Karpas-422 (cell line): ENCODE results near the gene CCSER2. TPM values are rescaled to one million over a fixed set of nuclear protein-coding genes. Genes with fewer than 3 reads are reported as not detected.
"Not testable (repeated sequence)": the region's sequence is repeated elsewhere in the genome, so short reads cannot be mapped to it uniquely, and the experiment has no call there.

ENCODE experiments used
- DNase-seq: peaks from one replicate; pipeline ENCODE4 v3.0.0-alpha.2; 2015
- H2AFZ ChIP-seq: fragments of 200-600 bp; sonication (generic); 2 replicates; pipeline ENCODE4 v1.6.1; 2014; ENCODE audit warnings: antibody characterized with exemption, low read length, mixed read lengths
- H3K27ac ChIP-seq: fragments of 200-600 bp; sonication (generic); 2 replicates; pipeline ENCODE4 v1.5.1; 2014; ENCODE audit warnings: mild to moderate bottlenecking, low read length, moderate library complexity
- H3K27me3 ChIP-seq: fragments of 200-600 bp; sonication (generic); 2 replicates; pipeline ENCODE4 v1.6.1; 2014; ENCODE audit warnings: low read length, mixed read lengths
- H3K36me3 ChIP-seq: fragments of 200-600 bp; sonication (generic); 2 replicates; pipeline ENCODE4 v1.6.1; 2014; ENCODE audit warnings: low read length, mixed read lengths; ENCODE audit not compliant: insufficient read depth
- H3K4me1 ChIP-seq: fragments of 200-600 bp; sonication (generic); 2 replicates; pipeline ENCODE4 v1.6.1; 2014; ENCODE audit warnings: mild to moderate bottlenecking, low read length, mixed read lengths
- H3K4me2 ChIP-seq: fragments of 200-600 bp; sonication (generic); 2 replicates; pipeline ENCODE4 v1.6.1; 2014; ENCODE audit warnings: low read length, low read depth, mild to moderate bottlenecking; ENCODE audit not compliant: poor library complexity, severe bottlenecking
- H3K4me3 ChIP-seq: fragments of 200-600 bp; sonication (generic); 2 replicates; pipeline ENCODE4 v1.5.1; 2014; ENCODE audit warnings: mild to moderate bottlenecking, antibody characterized with exemption, low read length, mixed read lengths
- H3K79me2 ChIP-seq: fragments of 200-600 bp; sonication (generic); 2 replicates; pipeline ENCODE4 v1.6.1; 2014; ENCODE audit warnings: mild to moderate bottlenecking, low read length, mixed read lengths
- H3K9ac ChIP-seq: fragments of 200-600 bp; sonication (generic); 2 replicates; pipeline ENCODE4 v1.6.0; 2014; ENCODE audit warnings: low read length
- H3K9me2 ChIP-seq: fragments of 200-600 bp; sonication (generic), shearing (Covaris generic); replicated peaks from 2 replicates; pipeline ENCODE4 v1.6.0; 2014; ENCODE audit warnings: mild to moderate bottlenecking, low read length, moderate library complexity; ENCODE audit not compliant: insufficient read depth
- H3K9me3 ChIP-seq: fragments of 300-700, 200-600 bp; sonication (generic); 2 replicates; pipeline ENCODE4 v1.6.1; 2014; ENCODE audit warnings: low read length, mixed read lengths
- H4K20me1 ChIP-seq: fragments of 200-600 bp; sonication (generic); 2 replicates; pipeline ENCODE4 v1.6.1; 2014; ENCODE audit warnings: mild to moderate bottlenecking, antibody characterized with exemption, low read length, low read depth; ENCODE audit not compliant: insufficient read depth
- total RNA-seq: library from RNA; depleted of rRNA; stranded (reverse); fragments of >200 nt; shearing (Covaris generic); gene quantifications from 2 replicates; pipeline ENCODE4 v1.2.3, GENCODE V29; 2014; ENCODE audit warnings: low replicate concordance

CCSER2 gene
- total RNA-seq, 1 experiment from 2014 or later: 12.4 TPM

GRCh38 chr10:84525120-84525806 is 196.9 kb downstream of the CCSER2 start:
- no peak overlapping the region for H3K9ac ChIP-seq
- no peaks in the 10 kb centered on the region for H3K79me2 ChIP-seq
- no peak for DNase-seq

GRCh38 chr10:84525807-84526182 is 197.4 kb downstream of the CCSER2 start:
- H3K36me3 ChIP-seq, DNase-seq, H3K4me3 ChIP-seq, H3K27me3 ChIP-seq, H3K4me2 ChIP-seq, H3K27ac ChIP-seq, H3K9me2 ChIP-seq, H3K4me1 ChIP-seq, H4K20me1 ChIP-seq, H3K79me2 ChIP-seq, H3K9ac ChIP-seq, H2AFZ ChIP-seq, H3K9me3 ChIP-seq: not testable (repeated sequence)

More at GRCh38 chr10:84525120-84525806, 196.9 kb downstream of the CCSER2 start:
- no peaks in the 10 kb centered on the region for H4K20me1 ChIP-seq
- H3K36me3 ChIP-seq: no peaks in the 10 kb centered on the region
- no peaks in the 10 kb centered on the region for H3K9me3 ChIP-seq
- no peak overlapping the region for H3K4me2 ChIP-seq
- no peaks in the 10 kb centered on the region for H3K9me2 ChIP-seq
- H3K27me3 ChIP-seq: no peaks in the 10 kb centered on the region
- H3K4me1 ChIP-seq: no peaks in the 10 kb centered on the region
- H3K4me3 ChIP-seq: no peak overlapping the region
- no peak overlapping the region for H2AFZ ChIP-seq
- no peak overlapping the region for H3K27ac ChIP-seq

GRCh38 chr10:84527386-84527785 is 199.0 kb downstream of the CCSER2 start:
- H3K36me3 ChIP-seq, H3K27ac ChIP-seq, H3K9me2 ChIP-seq, H3K4me1 ChIP-seq, H3K4me3 ChIP-seq, H3K27me3 ChIP-seq, H3K9ac ChIP-seq, H3K79me2 ChIP-seq, H2AFZ ChIP-seq, DNase-seq, H3K4me2 ChIP-seq, H4K20me1 ChIP-seq, H3K9me3 ChIP-seq: not testable (repeated sequence)

DNA sequence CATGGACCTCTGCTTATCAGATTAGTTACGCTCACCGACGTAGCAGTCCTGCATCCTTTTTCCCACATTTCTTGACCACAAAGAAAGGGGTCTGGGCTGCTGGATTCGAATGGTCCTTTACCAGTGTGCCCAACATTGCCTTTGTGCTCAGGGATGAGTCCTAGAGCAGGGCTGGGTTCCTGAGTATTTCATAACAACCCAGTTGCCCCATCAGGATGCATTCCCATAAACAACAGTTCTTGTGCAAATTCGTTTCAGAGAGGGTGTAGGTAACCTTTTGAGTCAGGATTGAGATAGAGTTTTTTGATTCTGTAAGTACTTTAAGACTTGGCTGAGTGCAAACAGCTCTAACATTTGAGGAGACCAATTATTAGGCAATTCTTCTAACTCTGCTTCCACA is 200.1 kb downstream of the CCSER2 start:
- H2AFZ ChIP-seq, DNase-seq, H3K79me2 ChIP-seq, H3K36me3 ChIP-seq, H3K27ac ChIP-seq, H4K20me1 ChIP-seq, H3K4me1 ChIP-seq, H3K9ac ChIP-seq, H3K9me2 ChIP-seq, H3K4me3 ChIP-seq, H3K4me2 ChIP-seq, H3K9me3 ChIP-seq, H3K27me3 ChIP-seq: not testable (repeated sequence)

DNA sequence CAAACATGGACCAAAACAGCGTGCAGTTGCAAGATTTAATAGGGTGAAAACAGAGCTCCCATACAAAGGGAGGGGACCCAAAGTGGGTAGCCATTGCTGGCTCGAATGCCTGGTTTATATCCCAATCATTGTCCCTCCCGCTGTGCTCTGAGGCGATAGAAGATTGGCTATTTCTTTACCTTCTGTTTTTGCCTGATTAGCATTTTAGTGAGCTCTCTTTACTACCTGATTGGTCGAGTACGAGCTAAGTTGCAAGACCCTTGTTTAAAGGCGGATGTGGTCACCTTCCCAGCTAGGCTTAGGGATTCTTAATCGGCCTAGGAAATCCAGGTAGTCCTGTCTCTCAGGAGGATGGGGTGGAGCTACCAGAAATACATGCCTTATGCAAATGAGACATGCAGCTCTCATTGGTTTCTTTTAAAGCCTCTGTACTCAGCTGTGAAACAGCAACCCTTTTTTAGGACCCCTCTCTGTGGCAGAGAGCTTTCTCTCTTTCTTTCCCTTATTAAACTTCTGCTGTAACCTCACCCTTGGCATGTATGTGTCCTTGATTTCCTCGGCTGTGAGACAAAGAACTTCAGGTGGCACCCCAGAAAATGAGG is 202.4 kb downstream of the CCSER2 start:
- Histone ChIP-seq H3K36me3 (no peaks in the 10 kb centered on the region), H3K9me3 (no peaks in the 10 kb centered on the region), H3K4me2 (no peak overlapping the region)

GRCh38 chr10:84531396-84531795 is 203.0 kb downstream of the CCSER2 start:
- Histone ChIP-seq H3K9me3 (no peaks in the 10 kb centered on the region), H3K4me1 (no peaks in the 10 kb centered on the region), H3K27me3 (no peaks in the 10 kb centered on the region), H3K9ac (no peak overlapping the region), H4K20me1 (no peaks in the 10 kb centered on the region), H2AFZ (no peak overlapping the region), H3K9me2 (no peaks in the 10 kb centered on the region), H3K4me2 (no peak overlapping the region), H3K4me3 (no peak overlapping the region), H3K27ac (no peak overlapping the region), H3K36me3 (no peaks in the 10 kb centered on the region), H3K79me2 (no peaks in the 10 kb centered on the region)
- DNase-seq: no peak

More for the DNA sequence above, 202.4 kb downstream of the CCSER2 start:
- H3K27me3 ChIP-seq: no peaks in the 10 kb centered on the region
- no peak overlapping the region for H2AFZ ChIP-seq
- H3K9me2 ChIP-seq: no peaks in the 10 kb centered on the region
- no peaks in the 10 kb centered on the region for H3K79me2 ChIP-seq
- H4K20me1 ChIP-seq: no peaks in the 10 kb centered on the region
- H3K4me3 ChIP-seq: no peak overlapping the region
- no peak overlapping the region for H3K27ac ChIP-seq
- no peak for DNase-seq
- no peak overlapping the region for H3K9ac ChIP-seq
- H3K4me1 ChIP-seq: no peaks in the 10 kb centered on the region

- no peak overlapping the region for H3K4me3 ChIP-seq
- no peaks in the 10 kb centered on the region for H4K20me1 ChIP-seq
- no peak overlapping the region for H3K4me2 ChIP-seq
- no peaks in the 10 kb centered on the region for H3K9me3 ChIP-seq
- H3K9me2 ChIP-seq: no peaks in the 10 kb centered on the region
- no peaks in the 10 kb centered on the region for H3K36me3 ChIP-seq
- H3K27ac ChIP-seq: no peak overlapping the region
- no peaks in the 10 kb centered on the region for H3K79me2 ChIP-seq
- no peak overlapping the region for H3K9ac ChIP-seq
- no peak for DNase-seq
- no peaks in the 10 kb centered on the region for H3K4me1 ChIP-seq
- no peak overlapping the region for H2AFZ ChIP-seq
- no peaks in the 10 kb centered on the region for H3K27me3 ChIP-seq
Observed at GRCh38 chr10:84534168-84534567, 205.8 kb downstream of the CCSER2 start.

GRCh38 chr10:84537447-84537931 is 209.1 kb downstream of the CCSER2 start:
- no peaks in the 10 kb centered on the region for H3K79me2 ChIP-seq
- no peak overlapping the region for H3K4me2 ChIP-seq
- no peak overlapping the region for H3K4me3 ChIP-seq
- no peaks in the 10 kb centered on the region for H3K4me1 ChIP-seq
- no peaks in the 10 kb centered on the region for H3K36me3 ChIP-seq
- no peaks in the 10 kb centered on the region for H3K27me3 ChIP-seq
- H4K20me1 ChIP-seq: no peaks in the 10 kb centered on the region
- H3K9me2 ChIP-seq: no peaks in the 10 kb centered on the region
- no peak overlapping the region for H3K9ac ChIP-seq
- no peak overlapping the region for H3K27ac ChIP-seq
- no peak overlapping the region for H2AFZ ChIP-seq
- no peaks in the 10 kb centered on the region for H3K9me3 ChIP-seq
- peak; percentile 76 for DNase-seq
